AG09309 (cell line): Measurements from ENCODE around the gene DCANP1.

ENCODE experiments used
- DNase-seq: peaks from one replicate; pipeline ENCODE4 v3.0.0-alpha.2; 2010; ENCODE audit warnings: low read depth
- H3K4me3 ChIP-seq: 2 replicates; pipeline ENCODE4 v1.5.1; 2011; ENCODE audit warnings: mild to moderate bottlenecking, low read depth, low read length, moderate library complexity; ENCODE audit not compliant: control insufficient read depth
- CTCF ChIP-seq: IDR thresholded peaks from 2 replicates; pipeline ENCODE4 v1.5.1; 2011; ENCODE audit warnings: mild to moderate bottlenecking, low read depth, low read length, inconsistent platforms; ENCODE audit not compliant: insufficient read depth, control insufficient read depth; ENCODE audit errors: missing control alignments

Gene DCANP1

GRCh38 chr5:135442431-135443160, 4.6 kb downstream of the DCANP1 start:
- DNase-seq, result no peak
- no peak for TF ChIP-seq CTCF
- no peak overlapping the region for H3K4me3 ChIP-seq

- no peak for TF ChIP-seq CTCF
- no peak for DNase-seq
- H3K4me3 ChIP-seq, result no peak overlapping the region
Observed at GRCh38 chr5:135441919-135442318, 5.2 kb downstream of the DCANP1 start.

- TF ChIP-seq CTCF, result no peak
- DNase-seq, result no peak
- H3K4me3 ChIP-seq, result no peak overlapping the region
Observed at GRCh38 chr5:135441350-135441831, 5.8 kb downstream of the DCANP1 start.

- no peak for TF ChIP-seq CTCF
- no peak for DNase-seq
- H3K4me3 ChIP-seq, result no peak overlapping the region
Observed at GRCh38 chr5:135440916-135441315, 6.2 kb downstream of the DCANP1 start.

DNA sequence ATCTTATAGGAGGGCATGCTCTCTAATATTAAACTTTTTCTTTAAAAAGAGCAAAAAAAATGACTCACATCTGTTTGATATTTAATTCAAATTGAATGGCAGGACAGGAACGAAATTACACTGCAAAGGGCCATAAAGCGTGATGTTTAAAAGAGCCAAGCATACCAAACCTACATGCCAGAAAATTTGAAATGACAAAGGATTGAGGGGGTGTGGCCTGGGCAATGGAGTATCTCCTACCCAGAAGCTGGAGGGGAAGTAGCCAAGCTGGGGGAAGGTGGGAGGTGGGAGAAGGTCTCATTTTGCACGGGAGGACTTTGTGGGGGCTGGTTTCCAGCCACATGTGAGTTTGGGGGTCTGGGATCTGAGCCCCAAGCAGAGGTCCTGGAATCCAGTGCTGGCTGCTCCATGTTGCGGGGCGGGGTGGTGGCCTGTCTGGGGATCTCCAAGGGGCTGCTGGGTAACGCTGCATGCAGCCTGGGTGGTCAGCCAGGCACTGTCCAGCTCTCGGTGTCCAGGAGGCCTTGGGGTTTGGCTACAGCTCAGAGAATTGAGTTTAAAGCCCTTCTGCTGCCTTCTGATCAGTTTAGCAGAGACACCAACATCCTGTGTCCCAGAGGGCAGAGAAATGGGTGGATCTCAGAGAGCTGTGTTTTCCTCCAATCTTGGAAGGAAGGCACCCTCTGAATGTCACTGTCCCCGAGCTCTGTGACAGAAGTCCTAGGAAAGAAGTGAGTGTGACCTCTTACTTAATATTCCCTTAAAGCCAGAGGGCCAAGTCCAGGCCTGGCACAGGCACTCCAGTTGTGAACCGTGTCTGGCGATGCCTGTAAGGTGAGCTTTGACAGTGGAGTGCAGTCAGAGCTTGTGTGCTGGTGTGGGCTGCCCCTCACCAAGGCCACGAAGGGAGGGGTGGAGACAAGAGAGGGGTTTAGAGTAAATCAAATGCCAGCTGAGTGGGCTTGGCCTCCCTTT, 7.6 kb downstream of the DCANP1 start:
- DNase-seq, result no peak
- no peak for TF ChIP-seq CTCF
- H3K4me3 ChIP-seq, result no peak overlapping the region

DNA sequence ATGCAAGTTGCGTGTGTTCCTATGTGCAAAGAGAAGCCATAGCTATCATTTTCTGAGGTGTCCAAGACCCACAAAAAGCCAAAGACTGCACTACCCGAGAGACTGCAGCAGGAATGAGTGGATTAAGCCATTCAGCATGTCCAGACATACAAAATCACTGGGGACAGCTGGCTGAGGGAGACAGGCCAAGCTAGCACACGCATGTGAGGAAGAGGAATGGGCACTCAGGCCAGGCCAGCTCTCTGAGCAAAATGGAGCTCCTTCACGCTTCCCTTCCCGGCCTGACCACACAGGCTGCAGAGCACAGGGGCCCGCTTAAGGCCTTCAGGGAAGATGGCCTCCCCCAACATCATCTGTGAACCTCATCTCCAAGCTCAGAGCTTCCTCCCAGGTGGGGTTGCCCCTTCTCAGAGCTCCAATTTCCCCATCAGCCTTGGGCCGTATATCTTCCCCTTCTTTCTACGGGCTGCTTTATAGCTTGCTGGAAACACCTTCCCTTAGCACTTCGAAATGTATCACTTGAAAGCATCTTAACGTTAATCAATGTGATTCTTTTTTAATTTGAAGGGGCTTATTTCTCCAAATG, 8.4 kb downstream of the DCANP1 start:
- no peak for DNase-seq
- H3K4me3 ChIP-seq, result no peak overlapping the region
- TF ChIP-seq CTCF, result no peak
